Renal cortex interstitium (tissue), 11 donors: ENCODE results near the gene PTBP1. TPM values are rescaled to one million over a fixed set of nuclear protein-coding genes. Genes with fewer than 3 reads are reported as not detected.

Experiments
- DNase-seq, 11 donors: peaks; one replicate each; pipeline ENCODE4 v3.0.0-alpha.2; 2013; ENCODE audit warnings: low read depth in 9 of 11, low spot score in 4 of 11; ENCODE audit errors: extremely low read depth in 1 of 11
- polyA plus RNA-seq, 3 donors: library from polyadenylated mRNA; unstranded; fragments of 120-200 nt; gene quantifications; one replicate each; pipeline ENCODE4 v1.2.1, GENCODE V29; 2013; ENCODE audit not compliant: insufficient read length in 3 of 3

Gene PTBP1
- polyA plus RNA-seq, 3 donors, result 349 to 460 (median 382) TPM

GRCh38 chr19:763869-764268, 33.4 kb upstream of the PTBP1 start:
- no peak for DNase-seq

- no peak for DNase-seq
These were observed 33.0 kb upstream of the PTBP1 start for GRCh38 chr19:764301-764700.

GRCh38 chr19:765179-765738, 32.0 kb upstream of the PTBP1 start:
- no peak for DNase-seq

GRCh38 chr19:768424-768823, 28.8 kb upstream of the PTBP1 start:
- DNase-seq, result peak in 2 of 11 donors; percentile 70 to 80

- no peak for DNase-seq
These were observed 27.6 kb upstream of the PTBP1 start for GRCh38 chr19:769616-770015.

GRCh38 chr19:771332-771785, 25.9 kb upstream of the PTBP1 start:
- DNase-seq, result no peak

GRCh38 chr19:772063-772462, 25.2 kb upstream of the PTBP1 start:
- no peak for DNase-seq

GRCh38 chr19:772730-773436, 24.4 kb upstream of the PTBP1 start:
- no peak for DNase-seq

- DNase-seq, result no peak
These were observed 20.7 kb upstream of the PTBP1 start for GRCh38 chr19:776549-776948.

GRCh38 chr19:778910-779653, 18.2 kb upstream of the PTBP1 start:
- DNase-seq, result no peak

GRCh38 chr19:780935-781334, 16.3 kb upstream of the PTBP1 start:
- no peak for DNase-seq

- no peak for DNase-seq
These were observed 15.5 kb upstream of the PTBP1 start for GRCh38 chr19:781800-782184.

- peak in 1 of 11 donors; percentile 27 for DNase-seq
These were observed 14.9 kb upstream of the PTBP1 start for GRCh38 chr19:782185-782877.

GRCh38 chr19:782878-783668, 14.2 kb upstream of the PTBP1 start:
- no peak for DNase-seq

GRCh38 chr19:784541-784940, 12.7 kb upstream of the PTBP1 start:
- DNase-seq, result no peak

- DNase-seq, result no peak
These were observed 9.7 kb upstream of the PTBP1 start for GRCh38 chr19:787536-787935.

GRCh38 chr19:788686-788982, 8.6 kb upstream of the PTBP1 start:
- DNase-seq, result no peak

GRCh38 chr19:788983-789700, 8.1 kb upstream of the PTBP1 start:
- no peak for DNase-seq

GRCh38 chr19:789701-790060, 7.6 kb upstream of the PTBP1 start:
- no peak for DNase-seq
